K562 (cell line): ENCODE results near the gene GIMAP7. TPM values are rescaled to one million over a fixed set of nuclear protein-coding genes. Genes with fewer than 3 reads are reported as not detected.

Experiments used
- ATAC-seq: fragments of 200-7000 bp; cut with Tn5 transposase; 3 replicates; pipeline ENCODE4 v1.9.1; 2020; ENCODE audit warnings: moderate library complexity
- BruUV-seq: library from RNA; stranded (reverse); fragments of 400-500 nt; replicated peaks from 2 replicates; lab custom pipeline; 2021; lab: Mats Ljungman, UMichigan
- CTCF ChIA-PET: fragments of 300-600 bp; formaldehyde crosslinking; extraction: SDS; loops from one replicate; lab custom pipeline; 2021; ENCODE audit warnings: low intra/inter-chr PET ratio; lab: Yijun Ruan, JAX
- POLR2A ChIA-PET: fragments of 300-600, 350-650 bp; sonication (Branson Sonifier 250); formaldehyde crosslinking; extraction: SDS; loops from one replicate; lab custom pipeline; 2021; ENCODE audit warnings: antibody characterized with exemption, inconsistent platforms; lab: Yijun Ruan, JAX
- DNase-seq, 4 experiments: peaks; one replicate each; pipeline versions ENCODE4 v3.0.0 to v3.0.0-alpha.2; 2011 to 2018; ENCODE audit warnings: low spot score in 3 of 4, mixed read lengths in 3 of 4; ENCODE audit errors: extremely low read depth in 1 of 4
- FAIRE-seq: peaks from 2 replicates; lab custom pipeline; 2011; peaks lifted over from hg19 to GRCh38; lab: Jason Lieb, UNC
- H2AFZ ChIP-seq: 2 replicates; pipeline ENCODE4 v1.6.0; 2011; ENCODE audit warnings: low read depth, low read length, control low read depth, inconsistent platforms
- H3K27ac ChIP-seq: fragments of 200-600 bp; 3 replicates; pipeline ENCODE4 v1.8.0; 2011; ENCODE audit warnings: low read depth, mild to moderate bottlenecking, control low read depth, inconsistent platforms, low read length, moderate library complexity, mixed read lengths; ENCODE audit errors: extremely low read depth
- H3K27me3 ChIP-seq, 2 experiments: fragments of 300-600 bp in 1 of 2; 2 replicates in 1 of 2; 3 replicates in 1 of 2; pipeline versions ENCODE4 v1.6.0 to v1.8.0; 2011; ENCODE audit warnings: inconsistent platforms in 2 of 2, low read length in 2 of 2, mild to moderate bottlenecking in 1 of 2, mixed read lengths in 1 of 2, moderate library complexity in 1 of 2; ENCODE audit not compliant: control insufficient read depth in 2 of 2, insufficient read depth in 2 of 2
- H3K36me3 ChIP-seq: fragments of 300-600 bp; 3 replicates; pipeline ENCODE4 v1.8.0; 2011; ENCODE audit warnings: mild to moderate bottlenecking, low read length, inconsistent platforms; ENCODE audit not compliant: control insufficient read depth, insufficient read depth
- H3K4me1 ChIP-seq, 2 experiments: fragments of 200-600 bp in 1 of 2; replicated peaks in 1 of 2; 2 replicates in 1 of 2; 3 replicates in 1 of 2; pipeline versions ENCODE4 v1.5.1 to v1.8.0; 2011; ENCODE audit warnings: inconsistent platforms in 2 of 2, low read length in 2 of 2, mild to moderate bottlenecking in 1 of 2, mixed read lengths in 1 of 2, moderate library complexity in 1 of 2; ENCODE audit not compliant: control insufficient read depth in 2 of 2, insufficient read depth in 2 of 2
- H3K4me2 ChIP-seq: 2 replicates; pipeline ENCODE4 v1.6.1; 2011; ENCODE audit warnings: low read length, control low read depth, inconsistent platforms, mixed read lengths; ENCODE audit not compliant: insufficient read depth
- H3K4me3 ChIP-seq: fragments of 200-600 bp; sonication (generic), shearing (Covaris generic); 2 replicates; pipeline ENCODE4 v1.5.1; 2016; ENCODE audit warnings: control low read depth, inconsistent platforms
- H3K79me2 ChIP-seq: fragments of 200-600 bp; 3 replicates; pipeline ENCODE4 v1.8.0; 2011; ENCODE audit warnings: low read length, inconsistent platforms; ENCODE audit not compliant: control insufficient read depth, insufficient read depth
- H3K9ac ChIP-seq, 2 experiments: 2 replicates each; pipeline versions ENCODE4 v1.6.0 to v1.6.1; 2011; ENCODE audit warnings: low read depth in 2 of 2, low read length in 2 of 2, control low read depth in 1 of 2, inconsistent platforms in 1 of 2, mild to moderate bottlenecking in 1 of 2, mixed read lengths in 1 of 2; ENCODE audit not compliant: insufficient read depth in 1 of 2
- H3K9me1 ChIP-seq: one replicate; pipeline ENCODE4 v1.6.0; 2011; ENCODE audit warnings: inconsistent platforms, mild to moderate bottlenecking, low read length, moderate library complexity; ENCODE audit not compliant: control insufficient read depth, insufficient read depth
- H3K9me3 ChIP-seq: replicated peaks from 2 replicates; pipeline ENCODE4 v1.5.1; 2011; ENCODE audit warnings: low read depth, low read length, inconsistent platforms; ENCODE audit not compliant: control insufficient read depth, insufficient read depth
- H4K20me1 ChIP-seq: replicated peaks from 2 replicates; pipeline ENCODE4 v1.6.1; 2011; ENCODE audit warnings: low read length, inconsistent platforms, mixed read lengths; ENCODE audit not compliant: control insufficient read depth, insufficient read depth
- BCOR ChIP-seq: fragments of 450-650 bp; IDR thresholded peaks from 2 replicates; pipeline ENCODE4 v1.6.1; 2016
- CEBPB ChIP-seq: fragments of 450-650 bp; IDR thresholded peaks from 2 replicates; pipeline ENCODE4 v1.6.1; 2016; ENCODE audit warnings: missing genetic modification characterization, missing compliant biosample characterization
- CEBPZ ChIP-seq: fragments of 150-350 bp; IDR thresholded peaks from 2 replicates; pipeline ENCODE4 v1.6.1; 2014; ENCODE audit warnings: low read depth, mild to moderate bottlenecking, low read length, borderline replicate concordance
- FOXK1 ChIP-seq: sonication (generic); formaldehyde crosslinking; IDR thresholded peaks from 2 replicates; pipeline ENCODE4 v1.8.0; 2022; ENCODE audit warnings: missing genetic modification reagents, mild to moderate bottlenecking, borderline replicate concordance
- MAFK ChIP-seq: IDR thresholded peaks from 2 replicates; pipeline ENCODE4 v1.6.1; 2011; ENCODE audit warnings: low read length, improper control_type of control experiment
- MTF1 ChIP-seq: fragments of 250-450 bp; sonication (Bioruptor Pico); IDR thresholded peaks from 2 replicates; pipeline ENCODE4 v1.9.0; 2021; ENCODE audit warnings: moderate library complexity, mild to moderate bottlenecking, inconsistent platforms, borderline replicate concordance
- MXD1 ChIP-seq: fragments of 250-450 bp; sonication (Bioruptor Pico); IDR thresholded peaks from 2 replicates; pipeline ENCODE4 v1.8.0; 2021; ENCODE audit warnings: borderline replicate concordance, mild to moderate bottlenecking, moderate library complexity; ENCODE audit not compliant: poor library complexity, severe bottlenecking
- MYBL2 ChIP-seq, 2 experiments: fragments of 450-650 bp in 1 of 2; sonication (generic) in 1 of 2; formaldehyde crosslinking in 1 of 2; IDR thresholded peaks; 2 replicates each; pipeline versions ENCODE4 v1.6.1 to v1.8.1; 2017 to 2022; ENCODE audit warnings: borderline replicate concordance in 1 of 2, inconsistent platforms in 1 of 2, low read depth in 1 of 2, mild to moderate bottlenecking in 1 of 2, missing genetic modification reagents in 1 of 2, moderate library complexity in 1 of 2
- ZNF79 ChIP-seq: fragments of 250-450 bp; sonication (Bioruptor Pico); IDR thresholded peaks from 2 replicates; pipeline ENCODE4 v1.4.0; 2020; ENCODE audit warnings: low read depth, mild to moderate bottlenecking, moderate library complexity
- WGBS: fragments of 100-300 bp; shearing (Covaris generic); methylation state at CpG from one replicate; pipeline ENCODE4 v1.1.6; 2016; ENCODE audit warnings: low coverage, mixed read lengths; ENCODE audit not compliant: insufficient coverage; ENCODE audit errors: missing lambda C conversion rate; 5-methylcytosine and 5-hydroxymethylcytosine counted together
- in situ Hi-C: fragments of 300-500 bp; cut with MboI; formaldehyde crosslinking; loops from 4 replicates; pipeline ENCODE4 v1.15.0; 2018; ENCODE audit warnings: inconsistent platforms, mixed read lengths
- intact Hi-C: fragments of 100-400 bp; cut with micrococcal nuclease; formaldehyde crosslinking; loops from 2 replicates; pipeline ENCODE4 v1.14.2; 2022
- polyA plus RNA-seq, 8 experiments: library from polyadenylated mRNA; depleted of rRNA in 4 of 8; stranded (reverse) in 5 of 8; unstranded in 3 of 8; fragments of >200 nt; fragmentation: Nextera tagmentation in 2 of 8; fragmentation: Illumina TruSeq in 1 of 8; extraction: Ambion mirVana in 2 of 8; extraction: Trizol in 1 of 8; gene quantifications; 2 replicates each; pipeline versions ENCODE4 v1.2.1 to v1.2.3, GENCODE V29; 2011 to 2014; ENCODE audit warnings: inconsistent platforms in 1 of 8, missing spikeins in 1 of 8
- total RNA-seq, 7 experiments: library from RNA; depleted of rRNA in 6 of 7; stranded (reverse); fragments of >200 nt in 6 of 7; fragmentation: Illumina TruSeq in 2 of 7; extraction: Trizol in 2 of 7; gene quantifications; 2 replicates each; pipeline versions ENCODE4 v1.2.1 to v1.2.3, GENCODE V29; 2011 to 2021; ENCODE audit warnings: low replicate concordance in 1 of 7
- TF ChIP-seq, protein P1 (sequence below): IDR thresholded peaks from 2 replicates; pipeline ENCODE4 v1.6.1; 2011; ENCODE audit warnings: borderline replicate concordance, low read depth, mild to moderate bottlenecking, moderate library complexity, low read length; ENCODE audit not compliant: insufficient read depth, poor library complexity, severe bottlenecking
- TF ChIP-seq, protein P2 (sequence below): sonication (generic); formaldehyde crosslinking; IDR thresholded peaks from 2 replicates; pipeline ENCODE4 v1.8.1; 2023; ENCODE audit warnings: mild to moderate bottlenecking, missing genetic modification reagents

GIMAP7 gene
- total and polyA plus RNA-seq, 9 of the 15 experiments (the other 6 are each of a cell fraction or from before 2014, with no cell fraction given): 0.42 TPM; not detected in 8

DNA sequence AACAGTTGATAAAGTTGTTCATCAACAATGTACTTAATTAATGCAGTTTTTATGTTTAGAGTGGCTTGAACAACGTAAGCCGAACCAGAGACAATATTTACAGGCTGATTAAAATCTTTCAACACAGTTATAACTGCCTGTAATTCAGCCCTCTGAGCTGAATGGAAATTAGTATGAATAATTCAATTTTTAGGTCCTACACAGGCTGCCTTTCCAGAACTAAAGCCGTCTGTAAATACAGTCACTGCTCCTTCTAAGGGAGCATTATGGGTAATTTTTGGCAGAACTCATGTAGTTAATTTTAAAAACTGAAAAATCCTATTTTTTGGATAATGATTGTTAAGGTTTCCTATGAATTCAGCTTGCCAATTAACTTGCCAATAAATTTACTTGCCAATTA lies 49.9 kb downstream of the GIMAP7 start (continued):
- TF ChIP-seq CEBPZ: no peak

DNA sequence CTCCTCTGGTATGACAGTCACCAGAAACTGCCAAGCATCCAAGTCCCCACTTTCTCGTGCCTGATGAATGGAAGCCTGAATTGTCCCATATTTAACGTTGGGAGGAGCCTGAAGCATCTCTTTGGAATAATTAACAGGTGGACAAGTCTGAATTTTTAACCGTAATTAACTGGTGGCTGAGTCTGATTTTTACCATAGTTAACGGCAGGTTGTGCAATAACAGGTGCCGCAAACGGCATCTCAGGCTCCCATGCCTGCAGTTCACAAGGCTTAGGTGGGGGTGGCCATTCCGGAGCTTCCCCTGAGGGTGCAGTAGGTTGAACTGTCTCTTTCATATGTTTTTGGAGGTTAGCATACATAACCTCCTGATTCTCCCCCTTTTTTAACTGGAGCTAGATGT lies 50.6 kb downstream of the GIMAP7 start:
- intact Hi-C loops (loop anchor here (5.0 kb wide), 1 partner anchor 118 kb away; no protein-coding TSS in a partner anchor), in situ Hi-C loops (no loop called here)
- no peak overlapping the region for H3K27ac ChIP-seq
- 1% methylated on average over 7 of the region's 7 CpGs for WGBS
- H3K4me1 ChIP-seq: no peaks in the 10 kb centered on the region
- no peak overlapping the region for H3K4me2 ChIP-seq
- H3K27me3 ChIP-seq: peaks cover 0 to 9% of the 10 kb centered on the region in 2 experiments; a peak in 2 of 5 replicates
- H3K9ac ChIP-seq: no peak overlapping the region
- H4K20me1 ChIP-seq: no peaks in the 10 kb centered on the region
- H3K4me3 ChIP-seq: no peak overlapping the region
- FAIRE-seq: no peak
- ChIA-PET CTCF (no interaction called here), POLR2A (interaction anchor here (0.6 kb wide), 1 partner anchor 400 kb away, joined by 3 read pairs; no protein-coding TSS in a partner anchor)
- no TSS peak for BruUV-seq
- ATAC-seq: no peak
- DNase-seq: no peak
- no peaks in the 10 kb centered on the region for H3K36me3 ChIP-seq
- H3K9me1 ChIP-seq: no peaks in the 10 kb centered on the region
- H3K9me3 ChIP-seq: 0 out of 2 replicates have a peak, but pooled peaks cover 2% of the 10 kb centered on the region
- no peak overlapping the region for H2AFZ ChIP-seq
- no peaks in the 10 kb centered on the region for H3K79me2 ChIP-seq
- peak; percentile 85 for TF ChIP-seq CEBPB (tag)
- TF ChIP-seq, protein P1, sequence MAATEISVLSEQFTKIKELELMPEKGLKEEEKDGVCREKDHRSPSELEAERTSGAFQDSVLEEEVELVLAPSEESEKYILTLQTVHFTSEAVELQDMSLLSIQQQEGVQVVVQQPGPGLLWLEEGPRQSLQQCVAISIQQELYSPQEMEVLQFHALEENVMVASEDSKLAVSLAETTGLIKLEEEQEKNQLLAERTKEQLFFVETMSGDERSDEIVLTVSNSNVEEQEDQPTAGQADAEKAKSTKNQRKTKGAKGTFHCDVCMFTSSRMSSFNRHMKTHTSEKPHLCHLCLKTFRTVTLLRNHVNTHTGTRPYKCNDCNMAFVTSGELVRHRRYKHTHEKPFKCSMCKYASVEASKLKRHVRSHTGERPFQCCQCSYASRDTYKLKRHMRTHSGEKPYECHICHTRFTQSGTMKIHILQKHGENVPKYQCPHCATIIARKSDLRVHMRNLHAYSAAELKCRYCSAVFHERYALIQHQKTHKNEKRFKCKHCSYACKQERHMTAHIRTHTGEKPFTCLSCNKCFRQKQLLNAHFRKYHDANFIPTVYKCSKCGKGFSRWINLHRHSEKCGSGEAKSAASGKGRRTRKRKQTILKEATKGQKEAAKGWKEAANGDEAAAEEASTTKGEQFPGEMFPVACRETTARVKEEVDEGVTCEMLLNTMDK: no peak
- no peak for TF ChIP-seq BCOR
- TF ChIP-seq MYBL2 (IDR thresholded peaks at IDR 0.05; ENCODE audit: low read depth): no peak
- TF ChIP-seq MYBL2 (CRISPR knock-in tag; IDR thresholded peaks at IDR 0.05; ENCODE audit: borderline replicate concordance): no peak
- TF ChIP-seq MTF1 (CRISPR knock-in tag): no peak
- no peak for TF ChIP-seq ZNF79
- no peak for TF ChIP-seq MXD1 (CRISPR knock-in tag)
- TF ChIP-seq, protein P2, sequence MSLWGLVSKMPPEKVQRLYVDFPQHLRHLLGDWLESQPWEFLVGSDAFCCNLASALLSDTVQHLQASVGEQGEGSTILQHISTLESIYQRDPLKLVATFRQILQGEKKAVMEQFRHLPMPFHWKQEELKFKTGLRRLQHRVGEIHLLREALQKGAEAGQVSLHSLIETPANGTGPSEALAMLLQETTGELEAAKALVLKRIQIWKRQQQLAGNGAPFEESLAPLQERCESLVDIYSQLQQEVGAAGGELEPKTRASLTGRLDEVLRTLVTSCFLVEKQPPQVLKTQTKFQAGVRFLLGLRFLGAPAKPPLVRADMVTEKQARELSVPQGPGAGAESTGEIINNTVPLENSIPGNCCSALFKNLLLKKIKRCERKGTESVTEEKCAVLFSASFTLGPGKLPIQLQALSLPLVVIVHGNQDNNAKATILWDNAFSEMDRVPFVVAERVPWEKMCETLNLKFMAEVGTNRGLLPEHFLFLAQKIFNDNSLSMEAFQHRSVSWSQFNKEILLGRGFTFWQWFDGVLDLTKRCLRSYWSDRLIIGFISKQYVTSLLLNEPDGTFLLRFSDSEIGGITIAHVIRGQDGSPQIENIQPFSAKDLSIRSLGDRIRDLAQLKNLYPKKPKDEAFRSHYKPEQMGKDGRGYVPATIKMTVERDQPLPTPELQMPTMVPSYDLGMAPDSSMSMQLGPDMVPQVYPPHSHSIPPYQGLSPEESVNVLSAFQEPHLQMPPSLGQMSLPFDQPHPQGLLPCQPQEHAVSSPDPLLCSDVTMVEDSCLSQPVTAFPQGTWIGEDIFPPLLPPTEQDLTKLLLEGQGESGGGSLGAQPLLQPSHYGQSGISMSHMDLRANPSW (CRISPR knock-in tag): no peak
- TF ChIP-seq MAFK: no peak
- TF ChIP-seq FOXK1 (CRISPR knock-in tag): no peak
